Lower leg skin (tissue), 4 donors: ENCODE results near the gene MAN1A2. TPM values are rescaled to one million over a fixed set of nuclear protein-coding genes. Genes with fewer than 3 reads are reported as not detected.

ENCODE experiments used
- DNase-seq, 2 donors: peaks; one replicate each; pipeline ENCODE4 v3.0.0-alpha.2; 2019; ENCODE audit warnings: low spot score in 2 of 2
- H3K4me3 ChIP-seq: fragments of 200-600 bp; sonication (generic); 2 replicates; pipeline ENCODE4 v1.5.1; 2017; ENCODE audit warnings: mild to moderate bottlenecking, low read depth; ENCODE audit not compliant: poor library complexity, severe bottlenecking
- POLR2A ChIP-seq, 2 donors: fragments of 450-650 bp; IDR thresholded peaks; one replicate each; pipeline ENCODE4 v1.6.1; 2016 to 2017; ENCODE audit warnings: antibody characterized with exemption in 2 of 2, mild to moderate bottlenecking in 1 of 2, moderate library complexity in 1 of 2
- WGBS, 2 donors: methylation state at CpG; one replicate each; pipeline ENCODE4 v1.1.5; 2018; 5-methylcytosine and 5-hydroxymethylcytosine counted together
- intact Hi-C: fragments of 100-400 bp; cut with DNase I; formaldehyde crosslinking; loops from one replicate; pipeline ENCODE4 v1.15.0; 2023; ENCODE audit warnings: low total_unique reads
- total RNA-seq, 4 donors: library from RNA; depleted of rRNA; stranded (reverse); fragments of >200 nt; gene quantifications; one replicate each; pipeline ENCODE4 v1.1.0, GENCODE V29; 2016
- TF ChIP-seq, protein P1 (sequence below), 3 donors: fragments of 450-650 bp; IDR thresholded peaks; one replicate each; pipeline ENCODE4 v1.5.1; 2016; ENCODE audit warnings: antibody characterized with exemption in 3 of 3, mild to moderate bottlenecking in 3 of 3, moderate library complexity in 2 of 3

MAN1A2 gene
- total RNA-seq, 4 donors from 2014 or later = 19.9 to 34.5 (median 25.7) TPM

DNA sequence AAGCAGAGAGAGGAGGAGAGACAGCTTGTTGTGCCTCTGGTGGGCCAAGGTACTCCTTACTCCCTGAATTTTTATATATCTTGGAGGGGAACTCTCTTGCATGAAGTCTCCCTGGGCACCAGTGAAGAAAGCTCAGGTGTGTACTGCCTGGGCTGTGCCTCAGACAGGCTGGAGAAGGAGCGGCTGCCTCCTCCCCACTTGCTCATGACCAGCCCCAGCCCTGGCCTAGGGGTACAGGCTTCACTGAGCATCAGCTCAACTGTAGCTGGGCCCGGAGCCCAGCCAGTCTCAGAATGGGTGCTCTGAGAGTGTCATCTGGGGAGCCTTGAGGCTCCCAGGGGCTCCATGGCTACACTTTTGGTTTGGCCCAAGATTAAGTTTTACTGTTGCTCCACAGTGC, 193.8 kb downstream of the MAN1A2 start:
- DNase-seq = peak in 1 of 2 donors; percentile 70
- no peak for TF ChIP-seq POLR2A (IDR thresholded peaks at IDR 0.05)
- TF ChIP-seq, protein P1, sequence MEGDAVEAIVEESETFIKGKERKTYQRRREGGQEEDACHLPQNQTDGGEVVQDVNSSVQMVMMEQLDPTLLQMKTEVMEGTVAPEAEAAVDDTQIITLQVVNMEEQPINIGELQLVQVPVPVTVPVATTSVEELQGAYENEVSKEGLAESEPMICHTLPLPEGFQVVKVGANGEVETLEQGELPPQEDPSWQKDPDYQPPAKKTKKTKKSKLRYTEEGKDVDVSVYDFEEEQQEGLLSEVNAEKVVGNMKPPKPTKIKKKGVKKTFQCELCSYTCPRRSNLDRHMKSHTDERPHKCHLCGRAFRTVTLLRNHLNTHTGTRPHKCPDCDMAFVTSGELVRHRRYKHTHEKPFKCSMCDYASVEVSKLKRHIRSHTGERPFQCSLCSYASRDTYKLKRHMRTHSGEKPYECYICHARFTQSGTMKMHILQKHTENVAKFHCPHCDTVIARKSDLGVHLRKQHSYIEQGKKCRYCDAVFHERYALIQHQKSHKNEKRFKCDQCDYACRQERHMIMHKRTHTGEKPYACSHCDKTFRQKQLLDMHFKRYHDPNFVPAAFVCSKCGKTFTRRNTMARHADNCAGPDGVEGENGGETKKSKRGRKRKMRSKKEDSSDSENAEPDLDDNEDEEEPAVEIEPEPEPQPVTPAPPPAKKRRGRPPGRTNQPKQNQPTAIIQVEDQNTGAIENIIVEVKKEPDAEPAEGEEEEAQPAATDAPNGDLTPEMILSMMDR (IDR thresholded peaks at IDR 0.05) = no peak
- no peak overlapping the region for H3K4me3 ChIP-seq
- WGBS, 2 donors = 65 to 78% methylated on average over 2 of the region's 2 CpGs
- intact Hi-C loops = no loop called here

DNA sequence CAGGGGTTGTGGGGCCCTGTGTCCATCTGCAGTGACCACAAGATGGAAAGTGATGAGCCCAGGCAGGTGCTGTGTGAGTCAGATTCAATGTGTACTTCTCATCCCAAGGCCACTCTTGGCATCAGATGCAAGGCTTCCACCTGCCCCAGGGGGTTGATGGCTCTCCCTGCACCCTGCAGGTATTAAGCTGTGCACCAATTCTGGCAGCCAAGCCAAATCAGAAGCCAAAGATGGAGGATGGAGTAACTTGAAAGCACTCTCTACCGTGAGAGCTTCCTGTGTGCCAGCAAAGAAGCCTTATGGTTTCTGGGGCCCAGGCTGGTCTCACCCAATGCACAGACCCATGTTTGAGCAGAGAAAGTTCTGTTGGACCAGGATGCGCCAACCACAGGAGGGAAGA, 194.3 kb downstream of the MAN1A2 start:
- no peak for TF ChIP-seq POLR2A (IDR thresholded peaks at IDR 0.05)
- TF ChIP-seq, protein P1 (IDR thresholded peaks at IDR 0.05) = no peak
- H3K4me3 ChIP-seq = no peak overlapping the region
- intact Hi-C loops = no loop called here
- DNase-seq = peak in 1 of 2 donors; percentile 29
- WGBS, 2 donors = 79 to 100% methylated on average over 2 of the region's 2 CpGs

DNA sequence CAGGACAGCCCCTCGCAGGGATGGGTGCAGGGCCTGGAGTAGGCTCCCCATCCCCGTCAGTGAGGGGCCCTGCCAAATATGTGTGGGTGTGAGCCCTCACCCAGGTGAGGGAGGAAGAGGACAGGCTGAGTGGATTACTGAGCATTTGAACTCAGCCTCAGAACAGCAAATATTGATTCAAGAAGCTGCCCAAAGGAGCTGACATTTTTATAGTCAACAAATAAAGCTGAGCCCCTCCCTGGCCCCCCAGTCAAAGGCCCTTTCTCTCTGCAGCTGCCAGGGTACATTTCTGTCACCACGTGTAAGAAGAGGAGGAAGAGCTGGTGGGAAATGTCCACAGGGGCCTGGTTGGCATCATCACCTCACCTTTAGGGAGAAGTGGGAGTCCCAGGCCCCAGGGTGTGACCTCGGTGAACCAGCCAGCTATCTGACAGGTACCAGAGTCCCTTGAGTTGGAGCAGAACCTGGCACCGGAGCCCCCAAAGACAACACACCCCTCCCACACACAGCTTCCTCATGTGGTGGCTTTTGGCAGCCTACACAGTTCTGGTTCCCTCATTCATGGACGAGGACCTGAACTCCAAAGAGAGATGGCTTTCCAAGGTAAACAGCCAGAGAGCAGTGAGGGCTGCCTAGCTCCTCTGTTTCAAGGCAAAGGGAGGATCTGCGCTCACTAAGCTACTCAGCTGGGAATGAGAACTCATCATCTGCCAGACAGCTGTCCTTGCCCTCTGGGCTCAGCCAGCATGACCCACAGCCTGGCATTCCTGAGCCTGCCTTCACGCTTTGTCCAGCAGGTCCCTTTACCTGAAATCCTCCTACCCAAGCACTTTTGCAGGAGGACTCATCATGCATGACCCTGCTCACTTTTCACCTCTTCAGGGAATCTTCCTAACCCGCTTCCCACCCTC, 195.6 kb downstream of the MAN1A2 start:
- TF ChIP-seq, protein P1 (IDR thresholded peaks at IDR 0.05) = no peak
- H3K4me3 ChIP-seq = no peak overlapping the region
- 71 to 80% methylated on average over 9 of the region's 9 CpGs for WGBS, 2 donors
- intact Hi-C loops = no loop called here
- DNase-seq = peak; percentile 10 to 60

DNA sequence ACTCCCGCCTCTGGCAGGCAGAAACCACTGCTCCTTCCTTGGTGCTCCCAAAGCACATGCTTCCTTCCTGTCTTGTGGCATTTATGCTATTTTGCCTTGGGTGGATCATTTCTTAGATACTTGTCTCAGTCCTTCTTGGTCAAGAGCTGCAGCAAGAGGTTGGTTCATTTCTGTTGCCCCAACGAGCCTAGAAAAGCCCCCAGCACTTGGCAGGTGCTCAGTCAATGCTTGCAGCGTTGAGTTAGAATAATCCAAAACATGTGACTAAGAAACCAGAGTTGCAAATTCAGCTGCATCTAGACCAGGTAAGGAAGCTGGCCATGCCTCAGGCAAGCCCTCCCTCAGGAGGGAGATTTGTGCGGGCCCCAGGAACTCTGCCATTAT, 196.2 kb downstream of the MAN1A2 start:
- 75 to 81% methylated on average over 4 of the region's 4 CpGs for WGBS, 2 donors
- peak; percentile 3 to 32 for DNase-seq
- intact Hi-C loops = no loop called here
- TF ChIP-seq, protein P1 (IDR thresholded peaks at IDR 0.05) = no peak
- no peak overlapping the region for H3K4me3 ChIP-seq

DNA sequence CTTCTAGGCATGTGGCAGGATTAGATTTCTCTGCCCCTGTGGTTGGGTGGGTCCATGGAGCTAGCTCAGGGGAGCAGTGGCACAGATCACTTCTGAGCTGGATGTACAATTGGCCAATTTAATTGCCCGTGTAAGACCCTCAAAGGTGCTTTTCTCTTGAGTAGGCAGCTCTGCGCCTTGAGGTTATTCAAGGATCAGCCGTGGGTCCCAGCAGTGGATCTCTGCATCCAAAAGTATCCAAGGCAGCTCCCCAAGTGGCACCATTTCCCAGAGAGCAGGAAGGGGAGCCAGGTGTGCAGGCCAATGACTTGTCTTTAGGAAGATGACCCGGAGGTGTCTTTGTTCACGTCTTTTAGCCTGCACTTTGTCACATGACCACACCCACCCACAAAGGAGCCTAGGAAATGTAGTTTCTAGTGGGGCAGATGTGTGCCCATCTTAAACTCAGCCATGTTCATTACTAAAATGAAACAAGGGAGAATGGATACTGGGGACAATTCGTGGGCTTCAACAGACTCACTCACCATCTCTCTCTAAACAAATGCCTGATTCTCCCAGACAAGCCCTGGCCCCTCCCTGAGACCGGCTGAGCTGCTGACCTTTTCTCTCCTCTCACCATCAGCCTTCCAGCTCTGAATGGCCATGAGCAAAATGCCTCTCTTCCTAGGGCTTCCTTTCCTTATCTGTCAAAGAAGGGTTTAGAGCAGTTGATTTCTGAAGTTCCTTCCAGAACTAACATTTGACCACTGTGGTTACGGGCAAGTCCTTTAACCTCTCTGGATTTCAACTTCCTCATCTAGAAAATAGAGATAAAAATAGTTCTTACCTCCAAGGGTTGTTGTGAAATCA, 197.2 kb downstream of the MAN1A2 start:
- TF ChIP-seq, protein P1 (IDR thresholded peaks at IDR 0.05) = no peak
- no peak for TF ChIP-seq POLR2A (IDR thresholded peaks at IDR 0.05)
- peak; percentile 9 to 56 for DNase-seq
- WGBS, 2 donors = 69 to 84% methylated on average over 8 of the region's 8 CpGs

More for the DNA sequence above, 197.2 kb downstream of the MAN1A2 start:
- intact Hi-C loops = no loop called here
- no peak overlapping the region for H3K4me3 ChIP-seq
